A549 treated with GW870086 at 1 μM for 4 hours (cell line): ENCODE measurements around the gene GCGR. TPM values are rescaled to one million over a fixed set of nuclear protein-coding genes. Genes with fewer than 3 reads are reported as not detected.

ENCODE experiments used
- total RNA-seq: library from RNA; stranded (reverse); fragments of 200-300 nt; extraction: Qiagen RNA extraction; gene quantifications from 5 replicates; pipeline ENCODE4 v1.2.3, GENCODE V29; 2022; ENCODE audit warnings: low read depth

Gene GCGR
- 0.15 to 0.67 TPM (median 0.54 TPM) in 5 replicates for total RNA-seq

GRCh38 chr17:81803728-81804558 is at the start of gene GCGR:
Gene GCGR (plus strand): TSS chr17:81804150. CDS start chr17:81809019, 4,869 bp downstream.

GRCh38 chr17:81833160-81833920 is 29.4 kb downstream of the GCGR start, which contains the start of gene MCRIP1:
Gene MCRIP1 (minus strand): TSS chr17:81833291. CDS start chr17:81824506, 8,785 bp downstream.

GRCh38 chr17:81834831-81835267 is 30.9 kb downstream of the GCGR start, which contains the start of gene PPP1R27:
Gene PPP1R27 (minus strand): TSS chr17:81835050. CDS start chr17:81834953, 97 bp downstream.

GRCh38 chr17:81859906-81860755 is 56.2 kb downstream of the GCGR start, which contains the start of gene P4HB:
Gene P4HB (minus strand): TSS chr17:81860535. CDS start chr17:81860471, 64 bp downstream.

Other genes with a start within 250 kb of the GCGR start
- 86.1 to 108 TPM (median 97.3 TPM) in 5 replicates for gene NPLOC4, start 167.0 kb upstream of the GCGR start, total RNA-seq
- gene TSPAN10, start 167.0 kb upstream of the GCGR start, total RNA-seq: 4.2 to 5.9 TPM (median 4.7 TPM) in 5 replicates
- 1.6 to 3.1 TPM (median 2.3 TPM) in 5 replicates for gene PDE6G, start 147.6 kb upstream of the GCGR start, total RNA-seq
- 37.5 to 61.3 TPM (median 57.4 TPM) in 5 replicates for gene OXLD1, start 137.5 kb upstream of the GCGR start, total RNA-seq
- 58.3 to 75.7 TPM (median 65.0 TPM) in 5 replicates for gene CCDC137, start 137.4 kb upstream of the GCGR start, total RNA-seq
- 47.7 to 57.9 TPM (median 50.2 TPM) in 5 replicates for gene ARL16, start 120.4 kb upstream of the GCGR start, total RNA-seq
- gene HGS, start 120.1 kb upstream of the GCGR start, total RNA-seq: 138 to 202 TPM (median 194 TPM) in 5 replicates
- 243 to 327 TPM (median 298 TPM) in 5 replicates for gene MRPL12, start 100.8 kb upstream of the GCGR start, total RNA-seq
- 29.3 to 45.2 TPM (median 44.6 TPM) in 5 replicates for gene SLC25A10, start 91.9 kb upstream of the GCGR start, total RNA-seq
- gene MCRIP1, start 29.1 kb downstream of the GCGR start, total RNA-seq: 73.8 to 102 TPM (median 99.3 TPM) in 5 replicates
- 0.19 to 0.47 TPM (median 0.24 TPM) in 4 of 5 replicates, not detected in the other for gene PPP1R27, start 30.9 kb downstream of the GCGR start, total RNA-seq
- 672 to 719 TPM (median 681 TPM) in 5 replicates for gene P4HB, start 56.4 kb downstream of the GCGR start, total RNA-seq
- gene ARHGDIA, start 67.2 kb downstream of the GCGR start, total RNA-seq: 558 to 703 TPM (median 590 TPM) in 5 replicates
- gene ALYREF, start 87.4 kb downstream of the GCGR start, total RNA-seq: 171 to 261 TPM (median 232 TPM) in 5 replicates
- gene ANAPC11, start 87.6 kb downstream of the GCGR start, total RNA-seq: 208 to 312 TPM (median 266 TPM) in 5 replicates
- gene NPB, start 98.1 kb downstream of the GCGR start, total RNA-seq: 0.27 to 0.84 TPM (median 0.53 TPM) in 5 replicates
- 15.4 to 22.5 TPM (median 19.0 TPM) in 5 replicates for gene PCYT2, start 107.2 kb downstream of the GCGR start, total RNA-seq
- gene SIRT7, start 114.0 kb downstream of the GCGR start, total RNA-seq: 33.7 to 48.8 TPM (median 45.2 TPM) in 5 replicates
- gene MAFG, start 123.6 kb downstream of the GCGR start, total RNA-seq: 26.4 to 36.5 TPM (median 33.1 TPM) in 5 replicates
- gene PYCR1, start 133.2 kb downstream of the GCGR start, total RNA-seq: 58.8 to 95.8 TPM (median 83.5 TPM) in 5 replicates
- gene MYADML2, start 143.1 kb downstream of the GCGR start, total RNA-seq: not detected in 5 replicates
- 0.13 to 0.56 TPM (median 0.35 TPM) in 5 replicates for gene NOTUM, start 157.0 kb downstream of the GCGR start, total RNA-seq
- 23.0 to 34.0 TPM (median 26.5 TPM) in 5 replicates for gene ASPSCR1, start 173.5 kb downstream of the GCGR start, total RNA-seq
- 155 to 212 TPM (median 190 TPM) in 5 replicates for gene CENPX, start 218.7 kb downstream of the GCGR start, total RNA-seq
- 9.7 to 15.3 TPM (median 13.6 TPM) in 5 replicates for gene LRRC45, start 219.2 kb downstream of the GCGR start, total RNA-seq
- 25.0 to 39.4 TPM (median 34.2 TPM) in 5 replicates for gene RAC3, start 227.5 kb downstream of the GCGR start, total RNA-seq
- 66.6 to 101 TPM (median 95.7 TPM) in 5 replicates for gene DCXR, start 233.5 kb downstream of the GCGR start, total RNA-seq
- 16.1 to 25.0 TPM (median 23.9 TPM) in 5 replicates for gene RFNG, start 247.7 kb downstream of the GCGR start, total RNA-seq
- gene GPS1, start 247.7 kb downstream of the GCGR start, total RNA-seq: 99.8 to 139 TPM (median 137 TPM) in 5 replicates